OCI-LY7 (cell line): ENCODE data around the gene ADGRF1. TPM values are rescaled to one million over a fixed set of nuclear protein-coding genes. Genes with fewer than 3 reads are reported as not detected.

ENCODE experiments used
- BruUV-seq: library from RNA; stranded (reverse); fragments of 400-500 nt; replicated peaks from 2 replicates; lab custom pipeline; 2021; lab: Mats Ljungman, UMichigan
- CTCF ChIA-PET: fragments of 300-600 bp; sonication (Branson Sonifier 250); formaldehyde crosslinking; loops from one replicate; lab custom pipeline; 2022; ENCODE audit warnings: antibody characterized with exemption; ENCODE audit not compliant: unreplicated experiment; lab: Charles Lee
- POLR2A ChIA-PET: fragments of 300-600 bp; sonication (Branson Sonifier 250); formaldehyde crosslinking; loops from one replicate; lab custom pipeline; 2022; ENCODE audit warnings: antibody characterized with exemption; lab: Charles Lee
- DNase-seq: peaks from one replicate; pipeline ENCODE4 v3.0.0-alpha.2; 2015; ENCODE audit warnings: low spot score
- H2AFZ ChIP-seq: fragments of 200-600 bp; sonication (generic), shearing (Covaris generic); 2 replicates; pipeline ENCODE4 v1.6.1; 2014; ENCODE audit warnings: mild to moderate bottlenecking, antibody characterized with exemption, low read length, moderate library complexity
- H3K27ac ChIP-seq: fragments of 200-600 bp; sonication (generic); 2 replicates; pipeline ENCODE4 v1.5.1; 2014; ENCODE audit warnings: mixed run types, low read depth, mild to moderate bottlenecking, moderate library complexity, low read length, inconsistent platforms; ENCODE audit not compliant: poor library complexity, severe bottlenecking
- H3K36me3 ChIP-seq: fragments of 200-600 bp; sonication (generic); 2 replicates; pipeline ENCODE4 v1.6.1; 2014; ENCODE audit warnings: mild to moderate bottlenecking, antibody characterized with exemption, low read length, moderate library complexity, mixed read lengths; ENCODE audit not compliant: insufficient read depth
- H3K4me1 ChIP-seq: fragments of 200-600 bp; sonication (generic); 2 replicates; pipeline ENCODE4 v1.5.1; 2014; ENCODE audit warnings: mild to moderate bottlenecking, low read length; ENCODE audit not compliant: insufficient read depth, poor library complexity, severe bottlenecking
- H3K4me2 ChIP-seq: fragments of 200-600 bp; sonication (generic); 2 replicates; pipeline ENCODE4 v1.6.1; 2014; ENCODE audit warnings: mild to moderate bottlenecking, low read length
- H3K4me3 ChIP-seq: fragments of 200-600 bp; sonication (generic); 2 replicates; pipeline ENCODE4 v1.5.1; 2014; ENCODE audit warnings: mild to moderate bottlenecking, low read depth, low read length; ENCODE audit not compliant: poor library complexity, severe bottlenecking
- H3K79me2 ChIP-seq: fragments of 200-600 bp; sonication (generic); 2 replicates; pipeline ENCODE4 v1.6.1; 2016; ENCODE audit warnings: low read depth, mild to moderate bottlenecking, low read length, moderate library complexity, mixed read lengths; ENCODE audit not compliant: insufficient read depth
- H3K9me2 ChIP-seq: fragments of 200-600 bp; sonication (generic); 2 replicates; pipeline ENCODE4 v1.6.1; 2016; ENCODE audit warnings: mild to moderate bottlenecking, low read length, mixed read lengths; ENCODE audit not compliant: insufficient read depth
- H3K9me3 ChIP-seq: fragments of 200-600 bp; sonication (generic); 2 replicates; pipeline ENCODE4 v1.6.1; 2014; ENCODE audit warnings: mild to moderate bottlenecking, mixed run types, low read length, mixed read lengths
- H4K20me1 ChIP-seq: fragments of 200-600 bp; sonication (generic); 2 replicates; pipeline ENCODE4 v1.6.1; 2014; ENCODE audit warnings: mild to moderate bottlenecking, antibody characterized with exemption, low read length, moderate library complexity, mixed read lengths; ENCODE audit not compliant: insufficient read depth
- CTCF ChIP-seq: fragments of 200-600 bp; sonication (generic); conservative IDR thresholded peaks from 2 replicates; pipeline ENCODE4 v1.5.1; 2014; ENCODE audit warnings: mild to moderate bottlenecking, antibody characterized with exemption, low read length, moderate library complexity, mixed read lengths
- EZH2phosphoT487 ChIP-seq: fragments of 200-600 bp; sonication (generic); IDR thresholded peaks from 2 replicates; pipeline ENCODE4 v1.6.1; 2018; ENCODE audit warnings: low read depth, borderline replicate concordance, mild to moderate bottlenecking, mixed run types, antibody characterized with exemption, low read length, moderate library complexity, mixed read lengths
- intact Hi-C: fragments of 100-400 bp; cut with micrococcal nuclease; formaldehyde crosslinking; loops from one replicate; pipeline ENCODE4 v1.10.0; 2022; ENCODE audit not compliant: unreplicated experiment
- total RNA-seq, 2 experiments: library from RNA; depleted of rRNA in 1 of 2; stranded (reverse); fragments of >200 nt in 1 of 2; shearing (Covaris generic) in 1 of 2; gene quantifications; 2 replicates each; pipeline ENCODE4 v1.2.3, GENCODE V29; 2014 to 2022

Gene ADGRF1
- total RNA-seq, 2 experiments from 2014 or later, result not detected

DNA sequence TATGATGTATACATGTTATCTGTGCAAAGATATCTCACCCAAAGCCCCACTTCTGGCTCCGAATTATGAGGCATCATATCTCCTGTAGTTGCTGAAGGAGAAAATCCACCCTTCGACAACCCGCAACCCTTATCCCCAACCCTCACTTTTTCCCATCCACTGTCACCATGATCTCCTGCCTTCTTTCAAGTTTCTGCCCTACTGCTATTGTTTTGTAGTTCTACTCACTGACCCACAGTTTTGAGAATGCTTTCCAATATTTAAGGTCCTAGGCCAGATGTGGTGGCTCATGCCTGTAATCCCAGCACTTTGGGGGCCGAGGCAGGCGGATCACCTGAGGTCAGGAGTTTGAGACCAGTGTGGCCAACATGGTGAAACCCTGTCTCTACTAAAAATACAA is 22.2 kb downstream of the ADGRF1 start:
- no peak for TF ChIP-seq EZH2phosphoT487
- TF ChIP-seq CTCF, result no peak
- no peaks in the 10 kb centered on the region for H3K79me2 ChIP-seq
- CTCF ChIA-PET, result no interaction called here
- H3K4me2 ChIP-seq, result no peak overlapping the region
- no peaks in the 10 kb centered on the region for H3K9me2 ChIP-seq
- H3K9me3 ChIP-seq, result no peaks in the 10 kb centered on the region
- H3K36me3 ChIP-seq, result no peaks in the 10 kb centered on the region
- no TSS peak for BruUV-seq
- no peak for DNase-seq
- no peak overlapping the region for H3K4me3 ChIP-seq
- intact Hi-C loops, result no loop called here
- H3K27ac ChIP-seq, result no peak overlapping the region
- POLR2A ChIA-PET, result interaction anchor here (0.6 kb wide), 1 partner anchor 135 kb away, joined by 3 read pairs; no protein-coding TSS in a partner anchor
- H3K4me1 ChIP-seq, result no peaks in the 10 kb centered on the region
- no peaks in the 10 kb centered on the region for H4K20me1 ChIP-seq
- H2AFZ ChIP-seq, result no peak overlapping the region

GRCh38 chr6:47016909-47017308 is 25.2 kb downstream of the ADGRF1 start:
- ChIA-PET POLR2A (no interaction called here), CTCF (no interaction called here)
- Histone ChIP-seq H3K36me3 (no peaks in the 10 kb centered on the region), H3K4me3 (no peak overlapping the region), H3K4me2 (no peak overlapping the region), H2AFZ (no peak overlapping the region), H3K9me2 (no peaks in the 10 kb centered on the region), H4K20me1 (no peaks in the 10 kb centered on the region), H3K27ac (no peak overlapping the region), H3K9me3 (no peaks in the 10 kb centered on the region), H3K4me1 (no peaks in the 10 kb centered on the region), H3K79me2 (no peaks in the 10 kb centered on the region)
- DNase-seq, result no peak
- intact Hi-C loops, result no loop called here
- TF ChIP-seq EZH2phosphoT487 (no peak), CTCF (no peak)
- no TSS peak for BruUV-seq

DNA sequence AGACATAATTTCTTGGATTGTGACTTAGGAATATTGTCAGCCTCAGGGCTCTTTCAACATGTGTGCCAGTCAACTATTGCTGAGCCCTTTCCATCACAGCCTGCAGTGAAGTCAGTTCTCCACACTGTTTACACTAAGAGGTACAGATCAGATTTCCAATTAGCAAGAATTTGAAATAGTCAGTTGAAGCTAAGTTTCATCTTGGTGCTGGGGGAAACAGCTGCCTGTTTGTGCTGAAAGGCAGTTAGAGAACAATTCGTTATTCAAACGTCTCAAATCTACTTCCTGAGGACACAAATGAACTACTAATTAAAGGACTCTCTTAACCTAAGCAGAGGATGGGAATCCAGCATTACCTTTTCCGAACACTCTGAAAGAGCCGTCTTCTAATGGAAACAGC is 25.9 kb downstream of the ADGRF1 start:
- ChIA-PET POLR2A (no interaction called here), CTCF (no interaction called here)
- no TSS peak for BruUV-seq

More for the DNA sequence above, 25.9 kb downstream of the ADGRF1 start:
- Histone ChIP-seq H3K4me3 (no peak overlapping the region), H4K20me1 (no peaks in the 10 kb centered on the region), H3K9me2 (no peaks in the 10 kb centered on the region), H3K4me1 (no peaks in the 10 kb centered on the region), H2AFZ (no peak overlapping the region), H3K27ac (no peak overlapping the region), H3K4me2 (no peak overlapping the region), H3K79me2 (no peaks in the 10 kb centered on the region), H3K36me3 (no peaks in the 10 kb centered on the region), H3K9me3 (no peaks in the 10 kb centered on the region)
- no peak for TF ChIP-seq CTCF
- TF ChIP-seq EZH2phosphoT487, result no peak
- no peak for DNase-seq
- intact Hi-C loops, result no loop called here
